Epithelial cell of proximal tubule (primary cell): ENCODE data around the gene TBC1D9B. TPM values are rescaled to one million over a fixed set of nuclear protein-coding genes. Genes with fewer than 3 reads are reported as not detected.

Source experiments
- DNase-seq: peaks from one replicate; pipeline ENCODE4 v3.0.0-alpha.2; 2011; ENCODE audit warnings: low read depth
- H3K4me3 ChIP-seq: 2 replicates; pipeline ENCODE4 v1.5.1; 2011; ENCODE audit warnings: low read depth, mild to moderate bottlenecking, low read length
- total RNA-seq: library from RNA; depleted of rRNA; stranded (reverse); fragments of >200 nt; gene quantifications from 2 replicates; pipeline ENCODE4 v1.2.3, GENCODE V29; 2015
- TF ChIP-seq, protein P1 (sequence below): conservative IDR thresholded peaks from 2 replicates; pipeline ENCODE4 v1.5.1; 2012; ENCODE audit warnings: low read depth, mild to moderate bottlenecking, low read length

TBC1D9B gene
- total RNA-seq, 1 donor from 2014 or later: 69.0 TPM

DNA sequence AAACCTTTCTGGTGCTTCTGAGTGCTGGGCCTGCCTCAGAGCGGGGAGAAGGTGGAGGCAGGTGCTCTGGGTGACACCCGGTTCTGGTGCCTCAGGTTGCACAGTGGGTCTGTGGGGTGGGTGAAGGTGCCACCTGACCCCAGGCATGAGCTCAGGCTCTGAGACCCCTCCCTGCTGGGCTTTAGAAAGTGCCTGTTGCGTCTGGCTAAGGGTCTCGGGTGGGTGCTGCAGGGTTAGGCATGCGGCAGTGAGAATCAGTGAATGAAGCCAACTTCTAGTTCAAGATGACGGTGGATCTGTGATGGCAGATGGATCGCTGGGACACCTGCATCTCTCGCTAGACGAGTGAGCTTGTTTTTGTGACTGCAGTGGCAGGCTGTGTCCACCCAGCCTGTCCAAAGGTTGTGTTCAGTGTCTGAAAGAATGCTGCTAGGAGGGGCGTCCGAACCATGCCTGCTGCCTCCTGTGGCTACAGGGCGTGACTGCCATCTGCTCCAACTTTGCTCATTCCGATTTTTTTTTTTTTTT, 82.0 kb downstream of the TBC1D9B start:
- TF ChIP-seq, protein P1, sequence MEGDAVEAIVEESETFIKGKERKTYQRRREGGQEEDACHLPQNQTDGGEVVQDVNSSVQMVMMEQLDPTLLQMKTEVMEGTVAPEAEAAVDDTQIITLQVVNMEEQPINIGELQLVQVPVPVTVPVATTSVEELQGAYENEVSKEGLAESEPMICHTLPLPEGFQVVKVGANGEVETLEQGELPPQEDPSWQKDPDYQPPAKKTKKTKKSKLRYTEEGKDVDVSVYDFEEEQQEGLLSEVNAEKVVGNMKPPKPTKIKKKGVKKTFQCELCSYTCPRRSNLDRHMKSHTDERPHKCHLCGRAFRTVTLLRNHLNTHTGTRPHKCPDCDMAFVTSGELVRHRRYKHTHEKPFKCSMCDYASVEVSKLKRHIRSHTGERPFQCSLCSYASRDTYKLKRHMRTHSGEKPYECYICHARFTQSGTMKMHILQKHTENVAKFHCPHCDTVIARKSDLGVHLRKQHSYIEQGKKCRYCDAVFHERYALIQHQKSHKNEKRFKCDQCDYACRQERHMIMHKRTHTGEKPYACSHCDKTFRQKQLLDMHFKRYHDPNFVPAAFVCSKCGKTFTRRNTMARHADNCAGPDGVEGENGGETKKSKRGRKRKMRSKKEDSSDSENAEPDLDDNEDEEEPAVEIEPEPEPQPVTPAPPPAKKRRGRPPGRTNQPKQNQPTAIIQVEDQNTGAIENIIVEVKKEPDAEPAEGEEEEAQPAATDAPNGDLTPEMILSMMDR: no peak
- H3K4me3 ChIP-seq: no peak overlapping the region
- no peak for DNase-seq

DNA sequence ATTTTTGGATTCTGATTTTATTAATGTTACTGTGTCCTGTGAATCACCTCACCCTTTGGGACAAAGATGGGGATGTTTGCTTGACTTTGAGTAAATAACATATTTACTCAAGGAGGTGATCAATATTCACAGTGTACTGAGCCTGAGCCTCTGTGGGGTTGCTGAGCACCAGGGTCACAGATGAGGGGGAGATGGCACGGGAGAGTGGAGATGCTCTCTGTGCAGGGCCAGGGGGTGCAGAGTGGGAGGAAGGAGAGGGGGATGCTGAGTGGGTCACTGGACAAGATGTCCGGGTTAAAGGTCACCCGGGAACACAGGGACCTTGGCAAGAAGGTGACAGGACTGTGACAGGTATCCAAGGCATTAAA, 83.0 kb downstream of the TBC1D9B start:
- DNase-seq: no peak
- TF ChIP-seq, protein P1: no peak
- no peak overlapping the region for H3K4me3 ChIP-seq

DNA sequence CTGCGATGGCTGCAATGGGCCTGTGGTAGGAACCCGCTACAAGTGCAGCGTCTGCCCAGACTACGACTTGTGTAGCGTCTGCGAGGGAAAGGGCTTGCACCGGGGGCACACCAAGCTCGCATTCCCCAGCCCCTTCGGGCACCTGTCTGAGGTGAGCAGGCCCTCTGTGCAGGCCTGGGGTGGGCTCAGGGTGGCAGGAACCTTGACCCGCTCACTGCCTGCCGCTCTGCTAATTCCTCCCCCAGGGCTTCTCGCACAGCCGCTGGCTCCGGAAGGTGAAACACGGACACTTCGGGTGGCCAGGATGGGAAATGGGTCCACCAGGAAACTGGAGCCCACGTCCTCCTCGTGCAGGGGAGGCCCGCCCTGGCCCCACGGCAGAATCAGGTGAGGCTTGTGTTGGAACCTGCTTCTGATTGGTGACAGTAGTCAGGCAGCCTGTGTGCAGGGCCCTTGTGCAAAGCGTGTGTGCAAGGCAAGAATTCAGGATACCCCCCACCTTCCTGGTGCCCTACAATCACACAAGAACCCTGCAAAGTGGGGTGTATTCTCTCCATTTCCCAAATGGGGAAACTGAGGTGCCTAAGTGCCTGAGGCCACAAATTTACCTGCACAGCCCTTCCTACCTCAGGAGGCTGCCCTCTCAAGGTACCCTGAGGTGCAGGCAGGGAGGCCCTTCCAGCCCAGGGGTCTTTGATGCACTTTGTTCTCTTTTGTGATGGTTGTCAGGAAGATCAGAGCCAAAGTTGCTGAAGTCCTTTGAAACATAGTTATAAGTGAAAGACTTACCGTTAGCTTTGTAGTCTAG, 83.6 kb downstream of the TBC1D9B start:
- H3K4me3 ChIP-seq: peak overlapping the region; percentile 84
- DNase-seq: no peak
- TF ChIP-seq, protein P1: no peak

DNA sequence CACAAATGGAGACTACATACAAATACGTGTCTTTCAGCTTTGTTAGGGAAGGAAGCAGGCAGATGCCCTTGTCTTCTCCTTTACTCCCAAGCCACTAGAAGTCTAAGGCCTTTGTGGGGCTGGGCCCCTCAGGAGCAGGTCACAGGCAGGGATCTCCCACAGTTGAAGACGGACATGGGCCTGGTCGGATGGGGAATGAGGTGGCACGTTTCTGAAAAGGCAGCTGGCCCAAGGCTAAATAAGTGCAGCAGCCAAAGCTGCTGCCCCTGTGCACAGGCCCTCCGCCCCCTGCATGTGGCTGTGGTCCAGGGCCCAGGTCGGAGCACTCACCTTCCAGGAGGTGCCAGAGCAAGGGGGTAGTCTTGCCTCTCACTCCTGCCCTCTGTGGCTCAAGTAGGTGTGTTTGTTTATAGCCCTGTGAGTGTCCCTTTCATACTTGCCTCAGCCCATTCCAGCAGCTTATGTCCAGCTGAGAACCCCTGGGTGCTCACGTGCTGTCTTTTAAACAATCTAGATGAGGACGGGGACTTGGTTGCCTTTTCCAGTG, 85.2 kb downstream of the TBC1D9B start:
- peak overlapping the region; percentile 84 for H3K4me3 ChIP-seq
- DNase-seq: no peak
- TF ChIP-seq, protein P1: peak; percentile 15

DNA sequence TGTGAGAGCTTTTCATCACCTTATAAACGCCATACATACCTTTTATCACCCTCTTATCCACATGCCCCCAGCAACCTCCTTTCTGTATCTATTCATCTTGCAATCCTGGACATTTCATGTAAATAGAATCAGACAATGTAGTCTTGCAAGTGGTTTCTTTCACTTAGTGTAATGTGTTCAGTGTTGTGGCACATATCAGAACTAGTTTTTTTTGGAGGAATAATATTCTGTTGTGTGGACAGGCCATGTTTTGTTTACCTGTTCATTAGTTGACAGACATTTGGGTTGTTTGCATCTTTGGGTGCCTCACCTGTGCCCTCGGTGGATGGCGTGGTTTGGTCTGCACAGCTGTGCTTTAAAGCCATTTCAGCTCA, 85.7 kb downstream of the TBC1D9B start:
- no peak for DNase-seq
- TF ChIP-seq, protein P1: no peak
- H3K4me3 ChIP-seq: peak overlapping the region; percentile 84

DNA sequence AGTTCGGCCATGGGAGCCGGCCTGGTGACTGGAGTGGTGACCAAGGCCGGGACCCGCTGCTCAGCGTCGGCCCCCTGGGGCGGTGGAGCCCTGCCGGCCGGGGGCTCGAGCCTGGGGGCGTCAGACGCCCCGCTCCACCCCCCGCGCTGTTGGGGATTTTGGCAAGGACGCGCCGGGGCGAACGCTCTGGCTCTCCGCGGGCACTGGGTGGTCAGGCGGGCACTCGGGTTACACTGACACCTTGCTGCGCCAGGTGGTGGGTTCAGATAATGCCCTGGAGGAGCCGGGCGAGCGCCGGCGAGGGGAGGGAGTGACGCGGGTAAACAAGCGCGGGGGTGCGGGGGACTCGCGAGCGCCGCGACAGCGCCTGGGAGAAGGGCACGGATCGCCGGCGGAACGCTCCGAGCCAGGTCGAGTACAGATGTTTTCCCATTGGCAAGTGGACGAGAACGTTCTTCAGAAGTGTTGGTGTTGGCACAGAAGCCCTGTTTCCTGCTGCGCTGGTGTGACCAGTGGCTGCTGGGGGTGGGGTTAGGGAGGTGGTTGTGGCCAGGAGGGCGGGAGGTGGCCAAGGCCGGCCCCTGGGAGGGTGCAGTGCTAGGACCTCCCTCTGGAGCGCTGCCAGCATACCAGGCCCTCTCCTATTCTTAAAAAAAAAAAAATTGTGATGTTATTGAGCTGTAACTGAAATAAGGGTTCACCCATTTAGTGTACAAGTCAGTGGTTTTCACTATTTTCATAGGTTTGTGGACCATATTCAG, 86.2 kb downstream of the TBC1D9B start:
- TF ChIP-seq, protein P1: no peak
- DNase-seq: no peak
- H3K4me3 ChIP-seq: peak overlapping the region; percentile 84
